SKM-1 (cell line): ENCODE results near the gene IQGAP2.

Source experiments
- DNase-seq: peaks from one replicate; lab custom pipeline; 2025; ENCODE audit not compliant: unreplicated experiment; lab: John Stamatoyannopoulos, UW

Gene IQGAP2

GRCh38 chr5:76384705-76385104 lies 18.4 kb upstream of the IQGAP2 start:
- no peak for DNase-seq

DNA sequence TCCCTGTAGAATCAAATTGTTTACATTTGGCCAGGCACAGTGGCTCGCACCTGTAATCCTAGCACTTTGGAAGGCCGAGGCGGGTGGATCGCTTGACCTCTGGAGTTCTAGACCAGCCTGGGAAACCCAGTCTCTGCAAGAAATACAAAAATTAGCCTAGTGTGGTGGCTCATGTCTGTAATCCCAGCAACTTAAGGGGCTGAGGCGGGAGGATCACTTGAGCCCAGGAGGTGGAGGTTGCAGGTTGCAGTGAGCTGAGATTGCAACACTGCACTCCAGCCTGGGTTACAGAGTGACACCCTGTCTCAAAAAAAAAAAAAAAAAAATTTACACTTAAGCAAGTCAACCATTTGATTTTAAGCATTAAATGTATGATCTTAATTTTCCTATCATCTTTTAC lies 17.5 kb upstream of the IQGAP2 start:
- DNase-seq: no peak

GRCh38 chr5:76386360-76386759 lies 16.7 kb upstream of the IQGAP2 start:
- no peak for DNase-seq

DNA sequence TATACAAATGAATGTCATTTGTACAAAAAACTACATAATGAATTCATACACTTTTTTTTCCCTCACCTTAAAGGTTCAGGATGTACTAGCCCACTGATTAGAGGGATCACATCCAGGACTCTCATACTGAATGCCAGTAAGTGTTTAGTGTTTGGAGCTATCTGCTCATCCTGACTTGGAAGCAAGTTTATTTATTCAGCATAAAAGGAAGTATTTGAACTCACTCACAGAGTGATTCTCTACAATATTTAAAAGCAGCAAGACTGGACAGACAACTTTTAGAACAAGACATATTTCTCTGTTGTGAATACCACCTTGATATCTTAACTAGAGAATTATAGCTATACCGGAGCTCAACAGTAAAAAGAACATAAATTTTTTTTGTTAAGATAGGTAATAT lies 14.8 kb upstream of the IQGAP2 start:
- DNase-seq: no peak

DNA sequence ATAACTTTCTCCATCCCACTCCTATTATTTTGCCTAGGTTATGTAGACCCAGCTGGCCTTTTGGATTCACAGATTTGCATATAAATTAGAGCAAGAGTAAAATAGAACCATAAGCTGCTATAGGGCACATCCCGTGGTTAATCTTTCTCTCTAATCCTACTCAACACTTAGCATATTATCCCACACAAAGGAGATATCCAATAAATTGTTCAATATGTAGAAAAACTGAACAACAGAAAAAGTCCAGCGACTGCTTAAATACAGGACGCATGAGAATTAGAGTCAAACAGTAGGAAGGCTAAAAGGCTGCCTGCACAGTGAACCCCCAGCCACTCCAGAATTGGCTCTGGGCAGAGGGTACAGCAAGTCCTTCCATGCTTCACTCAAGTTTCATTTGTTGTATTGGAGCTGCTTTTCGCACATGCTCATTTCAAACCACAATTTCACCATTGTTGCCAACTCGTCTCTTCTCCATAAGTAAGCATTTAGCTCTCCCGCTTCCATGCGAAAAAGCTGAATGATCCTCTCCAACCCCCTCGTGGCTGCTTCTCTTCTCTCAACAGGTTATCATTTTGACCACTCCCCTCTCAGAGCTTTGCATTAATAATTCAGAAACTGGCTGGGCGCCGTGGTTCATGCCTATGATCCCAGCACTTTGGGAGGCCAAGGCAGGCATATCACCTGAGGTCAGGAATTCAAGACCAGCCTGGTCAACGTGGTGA lies 14.1 kb upstream of the IQGAP2 start:
- DNase-seq: no peak

DNA sequence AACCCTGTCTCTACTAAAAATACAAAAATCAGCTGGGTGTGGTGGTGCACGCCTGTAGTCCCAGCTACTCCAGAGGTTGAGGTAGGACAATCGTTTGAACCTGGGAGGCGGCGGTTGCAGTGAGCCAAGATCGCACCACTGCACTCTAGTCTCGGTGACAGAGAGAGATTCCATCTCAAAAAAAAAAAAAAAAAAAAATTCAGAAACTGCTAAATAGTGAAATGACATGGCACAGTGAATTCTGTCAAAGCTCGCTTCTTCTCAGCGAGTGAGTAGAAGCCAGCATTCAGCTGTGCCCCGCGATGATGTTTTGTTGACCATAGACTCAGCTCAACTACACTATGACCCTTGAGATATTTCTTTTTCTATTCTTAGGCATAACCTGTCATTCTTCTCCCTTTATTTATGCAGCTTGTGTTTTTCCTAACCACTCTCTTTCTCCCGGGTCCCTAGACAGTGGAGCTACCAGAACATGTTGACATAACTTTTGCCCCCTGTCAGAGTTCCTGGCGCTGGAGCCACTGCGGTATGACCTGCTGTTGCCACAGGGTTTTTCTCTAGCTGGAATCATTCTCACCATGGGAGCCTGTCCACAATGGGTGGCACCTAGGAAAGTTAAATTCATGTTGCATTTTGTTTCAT lies 13.5 kb upstream of the IQGAP2 start:
- no peak for DNase-seq

DNA sequence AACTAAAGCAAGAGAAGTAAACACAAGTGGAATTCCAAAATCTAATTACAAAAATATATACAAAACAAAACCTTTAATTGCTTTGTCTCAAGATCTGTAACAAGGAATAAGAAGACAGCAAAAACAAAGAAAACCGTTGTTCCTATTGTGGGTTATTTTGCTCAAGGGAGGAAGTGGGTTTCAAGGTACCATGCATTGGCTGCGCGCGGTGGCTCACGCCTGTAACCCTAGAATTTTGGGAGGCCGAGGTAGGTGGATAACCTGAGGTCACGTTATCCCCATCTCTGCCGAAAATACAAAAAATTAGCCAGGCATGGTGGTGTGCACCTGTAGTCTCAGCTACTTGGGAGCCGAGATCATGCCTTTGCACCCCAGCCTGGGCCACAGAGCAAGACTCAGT lies 12.1 kb upstream of the IQGAP2 start:
- DNase-seq: no peak

GRCh38 chr5:76393035-76393680 lies 9.9 kb upstream of the IQGAP2 start:
- DNase-seq: no peak

DNA sequence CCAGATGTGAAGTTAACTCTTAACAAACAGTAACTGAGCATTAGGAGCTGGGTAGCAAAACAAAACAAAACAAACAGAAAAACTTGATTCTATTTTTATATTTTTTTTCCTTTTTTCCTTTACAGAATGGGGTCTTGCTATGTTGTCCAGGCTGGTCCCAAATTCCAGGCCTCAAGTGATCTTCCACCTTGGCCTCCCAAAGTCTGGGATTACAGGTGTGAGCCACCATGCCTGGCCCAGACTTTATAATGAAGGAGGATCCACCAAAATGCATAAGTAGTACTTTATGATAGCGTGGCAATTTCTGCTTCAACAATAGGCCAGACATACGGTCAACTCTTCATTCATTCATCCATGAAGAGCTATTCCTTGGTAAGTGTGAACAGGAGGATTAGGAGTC lies 5.9 kb upstream of the IQGAP2 start:
- DNase-seq: no peak

- DNase-seq: no peak
These were observed 3.8 kb upstream of the IQGAP2 start for GRCh38 chr5:76399268-76399667.

DNA sequence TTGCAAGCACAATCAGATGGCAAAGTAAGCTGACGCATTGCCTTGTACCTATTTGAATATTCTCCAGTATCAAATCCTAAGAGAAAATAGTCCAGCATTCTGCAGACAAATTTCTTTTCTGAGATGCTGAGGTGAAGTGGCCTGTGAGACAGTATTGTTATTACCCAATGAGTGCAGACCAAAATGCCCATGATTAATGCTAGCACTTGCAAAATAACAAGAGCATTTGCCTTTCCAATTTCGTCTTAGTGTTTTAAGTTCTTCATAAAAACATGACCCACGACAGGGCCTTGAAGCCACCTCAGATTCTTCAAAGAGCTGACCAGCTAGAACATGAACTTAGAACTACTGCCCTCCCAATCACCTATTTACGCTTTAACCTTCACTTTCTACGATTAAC lies 2.6 kb upstream of the IQGAP2 start:
- no peak for DNase-seq

GRCh38 chr5:76401801-76402250 lies 1.3 kb upstream of the IQGAP2 start:
- DNase-seq: no peak

GRCh38 chr5:76402251-76402885 lies 717 bp upstream of the IQGAP2 start:
- peak; percentile 86 for DNase-seq

DNA sequence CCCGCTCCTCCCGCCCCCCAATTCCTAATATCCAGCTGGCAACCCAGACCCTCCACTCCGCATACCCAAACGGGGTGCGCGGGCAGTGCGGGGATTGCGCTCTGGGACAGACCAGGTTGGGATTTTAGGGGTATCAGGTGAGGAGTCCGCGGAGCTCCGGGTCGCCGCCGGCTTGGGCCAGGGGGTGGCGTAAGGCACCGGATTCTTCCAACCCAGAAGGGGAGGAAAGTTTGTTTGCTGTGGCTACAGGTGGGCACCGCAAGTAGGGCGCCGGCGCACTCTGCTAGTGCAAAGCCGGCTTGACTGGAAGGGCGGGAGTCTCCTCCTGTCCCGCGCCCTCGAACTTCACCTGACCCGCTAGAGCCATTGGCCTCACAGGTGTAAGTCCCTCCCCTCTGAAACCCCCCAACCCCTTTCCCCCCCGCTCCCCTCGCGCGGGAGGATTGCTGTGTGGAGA lies 709 bp downstream of the IQGAP2 start:
- DNase-seq: no peak

GRCh38 chr5:76404223-76405211 lies 1.4 kb downstream of the IQGAP2 start:
- DNase-seq: no peak

- DNase-seq: peak; percentile 16
These were observed 2.9 kb downstream of the IQGAP2 start for GRCh38 chr5:76406014-76406413.

DNA sequence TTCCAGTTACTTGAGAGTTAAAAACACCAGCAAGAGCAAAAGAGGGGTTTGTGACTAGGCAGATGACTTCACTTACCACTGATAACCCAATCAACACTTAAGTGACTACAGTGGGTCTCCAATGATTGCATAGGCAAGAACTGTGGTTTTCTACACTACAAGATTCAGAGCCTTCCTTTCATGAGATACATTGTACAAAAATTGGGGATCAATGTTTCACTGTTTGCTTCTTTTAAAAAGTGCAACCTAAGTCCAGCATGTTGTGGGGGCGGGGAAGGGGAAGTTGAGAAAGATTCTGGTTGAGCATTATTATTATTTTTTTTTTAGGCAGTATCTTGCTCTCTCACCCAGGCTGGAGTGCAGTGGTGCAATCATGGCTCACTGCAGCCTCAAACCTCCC lies 3.6 kb downstream of the IQGAP2 start:
- peak; percentile 49 for DNase-seq

DNA sequence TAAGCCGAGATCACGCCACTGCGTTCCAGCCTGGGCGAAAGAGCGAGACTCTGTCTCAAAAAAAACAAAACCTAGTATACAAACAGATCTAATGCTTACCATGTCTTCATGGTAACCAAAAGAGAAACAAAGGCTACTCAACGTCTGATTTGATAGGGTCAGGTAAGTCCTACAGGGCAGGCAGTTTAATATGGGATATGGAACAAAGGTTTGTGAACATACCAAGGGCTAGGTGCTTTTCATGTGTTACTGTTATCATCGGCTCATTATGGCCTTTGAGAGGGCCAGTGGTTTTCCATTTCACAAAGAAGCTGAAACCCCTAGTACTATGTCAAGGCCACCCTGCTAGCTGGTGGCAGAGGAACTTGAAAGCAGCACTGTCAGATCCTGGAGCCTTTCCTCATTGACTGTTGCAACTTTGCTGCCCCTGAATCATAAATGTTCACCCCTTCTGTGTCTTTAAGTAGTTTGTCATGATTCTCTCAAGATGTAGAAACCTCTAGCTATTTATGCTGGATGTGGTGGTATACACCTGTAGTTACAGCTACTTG lies 5.1 kb downstream of the IQGAP2 start:
- DNase-seq: no peak

DNA sequence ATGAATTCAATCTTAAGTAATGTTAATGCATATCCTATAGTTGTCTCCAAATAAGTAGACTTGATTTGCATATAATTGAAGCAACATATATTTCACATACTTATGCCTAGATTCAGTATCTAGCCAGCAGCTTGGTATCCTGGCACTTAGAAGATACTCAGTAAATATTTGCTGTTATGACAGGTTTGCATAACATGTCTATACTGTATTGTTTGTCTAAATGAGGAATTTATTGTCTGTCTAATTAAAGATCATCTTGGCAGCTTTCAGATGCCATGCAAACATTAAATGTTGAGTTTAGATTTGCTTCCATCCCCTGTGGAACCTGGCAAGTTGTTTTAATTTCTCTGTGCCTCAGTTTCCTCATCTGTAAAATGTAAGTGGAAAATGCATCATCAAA lies 9.4 kb downstream of the IQGAP2 start:
- no peak for DNase-seq

DNA sequence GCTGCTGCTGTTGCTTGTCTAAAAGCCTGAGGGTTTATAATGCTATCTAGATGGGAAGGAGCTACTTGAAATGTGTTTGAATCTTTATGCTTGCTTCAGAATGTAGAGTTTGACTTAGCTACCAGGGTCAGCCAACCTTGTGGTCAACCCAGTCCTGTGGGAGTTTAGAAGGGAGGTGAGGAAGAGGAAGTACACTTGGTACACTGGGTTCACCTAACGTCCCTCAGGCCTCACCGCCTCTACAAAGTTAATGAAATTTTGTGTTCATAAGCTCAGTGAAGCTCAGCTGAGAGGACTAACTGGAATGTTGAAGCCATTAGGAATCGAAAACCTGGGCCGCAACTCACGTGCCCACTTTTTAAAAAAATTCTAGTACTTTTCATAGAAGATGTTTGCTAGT lies 10.7 kb downstream of the IQGAP2 start:
- peak; percentile 67 for DNase-seq
